Liver (tissue), 9 donors: ENCODE results near the gene ARAP1. TPM values are rescaled to one million over a fixed set of nuclear protein-coding genes. Genes with fewer than 3 reads are reported as not detected.

Experiments used
- DNase-seq: peaks from one replicate; pipeline ENCODE4 v3.0.0-alpha.2; 2017; ENCODE audit warnings: low spot score
- H3K27ac ChIP-seq, 2 donors: one replicate each; pipeline ENCODE4 v1.7.0; 2013; ENCODE audit warnings: inconsistent platforms in 2 of 2, low read length in 2 of 2, control low read depth in 1 of 2, low read depth in 1 of 2, mild to moderate bottlenecking in 1 of 2
- H3K27me3 ChIP-seq, 4 donors: one replicate each; pipeline versions ENCODE4 v1.6.1 to v1.7.0; 2013; ENCODE audit warnings: low read length in 3 of 4, inconsistent platforms in 1 of 4, mild to moderate bottlenecking in 1 of 4, moderate library complexity in 1 of 4; ENCODE audit not compliant: control insufficient read depth in 4 of 4, insufficient read depth in 4 of 4
- H3K36me3 ChIP-seq, 4 donors: one replicate each; pipeline versions ENCODE4 v1.6.1 to v1.7.0; 2013; ENCODE audit warnings: low read length in 3 of 4, mild to moderate bottlenecking in 3 of 4, low read depth in 1 of 4, moderate library complexity in 1 of 4; ENCODE audit not compliant: control insufficient read depth in 4 of 4, insufficient read depth in 3 of 4
- H3K4me1 ChIP-seq, 4 donors: one replicate each; pipeline versions ENCODE4 v1.6.1 to v1.7.0; 2013; ENCODE audit warnings: low read length in 3 of 4, mild to moderate bottlenecking in 3 of 4, moderate library complexity in 1 of 4; ENCODE audit not compliant: control insufficient read depth in 4 of 4, insufficient read depth in 4 of 4
- H3K4me3 ChIP-seq, 3 donors: one replicate each; pipeline versions ENCODE4 v1.6.1 to v1.7.0; 2013; ENCODE audit warnings: low read length in 3 of 3, control low read depth in 1 of 3, low read depth in 1 of 3, mild to moderate bottlenecking in 1 of 3
- H3K9ac ChIP-seq, 2 donors: one replicate each; pipeline ENCODE4 v1.7.0; 2013; ENCODE audit warnings: low read length in 2 of 2, mild to moderate bottlenecking in 2 of 2, moderate library complexity in 2 of 2, control low read depth in 1 of 2, low read depth in 1 of 2
- H3K9me3 ChIP-seq, 4 donors: one replicate each; pipeline versions ENCODE4 v1.6.1 to v1.7.0; 2013; ENCODE audit warnings: low read length in 3 of 4; ENCODE audit not compliant: control insufficient read depth in 4 of 4
- ATF3 ChIP-seq: IDR thresholded peaks from 2 replicates; pipeline ENCODE4 v1.6.1; 2016; ENCODE audit warnings: antibody characterized with exemption
- CTCF ChIP-seq: fragments of 150-350 bp; IDR thresholded peaks from 2 replicates; pipeline ENCODE4 v1.5.1; 2017; ENCODE audit warnings: improper control_type of control experiment, low read depth, low read length; ENCODE audit not compliant: missing input control
- EGR1 ChIP-seq, 2 donors: IDR thresholded peaks; 2 replicates each; pipeline ENCODE4 v1.6.1; 2016 to 2018; ENCODE audit warnings: antibody characterized with exemption in 2 of 2, low read depth in 2 of 2
- FOXA1 ChIP-seq: IDR thresholded peaks from 2 replicates; pipeline ENCODE4 v1.6.1; 2016; ENCODE audit warnings: antibody characterized with exemption
- FOXA2 ChIP-seq: IDR thresholded peaks from 2 replicates; pipeline ENCODE4 v1.6.1; 2016; ENCODE audit warnings: antibody characterized with exemption
- GABPA ChIP-seq, 2 donors: IDR thresholded peaks in 1 of 2; conservative IDR thresholded peaks in 1 of 2; 2 replicates each; pipeline ENCODE4 v1.6.1; 2016; ENCODE audit warnings: antibody characterized with exemption in 2 of 2, mild to moderate bottlenecking in 1 of 2, moderate library complexity in 1 of 2
- HNF4A ChIP-seq, 2 donors: conservative IDR thresholded peaks; 2 replicates each; pipeline ENCODE4 v1.6.1; 2016; ENCODE audit warnings: antibody characterized with exemption in 2 of 2, mild to moderate bottlenecking in 2 of 2
- HNF4G ChIP-seq: IDR thresholded peaks from 2 replicates; pipeline ENCODE4 v1.6.1; 2016; ENCODE audit warnings: antibody characterized with exemption
- JUND ChIP-seq, 2 donors: IDR thresholded peaks; 2 replicates each; pipeline ENCODE4 v1.6.1; 2016; ENCODE audit warnings: antibody characterized with exemption in 2 of 2
- MAX ChIP-seq: IDR thresholded peaks from 2 replicates; pipeline ENCODE4 v1.6.1; 2016; ENCODE audit warnings: antibody characterized with exemption
- NR2F2 ChIP-seq: IDR thresholded peaks from 2 replicates; pipeline ENCODE4 v1.6.1; 2016; ENCODE audit warnings: antibody characterized with exemption
- RAD21 ChIP-seq, 2 donors: IDR thresholded peaks; 2 replicates each; pipeline ENCODE4 v1.6.1; 2016; ENCODE audit warnings: antibody characterized with exemption in 2 of 2, mild to moderate bottlenecking in 2 of 2
- REST ChIP-seq: IDR thresholded peaks from 2 replicates; pipeline ENCODE4 v1.6.1; 2016; ENCODE audit warnings: antibody characterized with exemption, mild to moderate bottlenecking
- RXRA ChIP-seq, 2 donors: IDR thresholded peaks; 2 replicates each; pipeline ENCODE4 v1.6.1; 2017 to 2018; ENCODE audit warnings: antibody characterized with exemption in 2 of 2, mild to moderate bottlenecking in 1 of 2
- SP1 ChIP-seq: IDR thresholded peaks from 2 replicates; pipeline ENCODE4 v1.6.1; 2018; ENCODE audit warnings: antibody characterized with exemption, mild to moderate bottlenecking
- TAF1 ChIP-seq: conservative IDR thresholded peaks from 2 replicates; pipeline ENCODE4 v1.6.1; 2016; ENCODE audit warnings: antibody characterized with exemption, mild to moderate bottlenecking
- YY1 ChIP-seq: IDR thresholded peaks from 2 replicates; pipeline ENCODE4 v1.6.1; 2016; ENCODE audit warnings: antibody characterized with exemption, mild to moderate bottlenecking
- ZBTB33 ChIP-seq: IDR thresholded peaks from 2 replicates; pipeline ENCODE4 v1.6.1; 2016; ENCODE audit warnings: antibody characterized with exemption
- WGBS: extraction: QIAGEN DNeasy Blood & Tissue Kit; methylation state at CpG from one replicate; pipeline ENCODE4 v1.1.7; 2013; 5-methylcytosine and 5-hydroxymethylcytosine counted together
- polyA plus RNA-seq, 2 donors: library from polyadenylated mRNA; stranded (reverse) in 1 of 2; unstranded in 1 of 2; fragments of 200-250 nt in 1 of 2; fragments of >200 nt in 1 of 2; fragmentation: Nextera tagmentation in 1 of 2; extraction: Ambion mirVana in 1 of 2; gene quantifications; one replicate each; pipeline versions ENCODE4 v1.2.1 to v1.2.3, GENCODE V29; 2013 to 2015
- total RNA-seq, 2 donors: library from RNA; depleted of rRNA; stranded (reverse); fragments of >200 nt; gene quantifications; one replicate each; pipeline ENCODE4 v1.2.3, GENCODE V29; 2014
- donor health status: healthy.
- donor health status: healthy.
- donor health status: healthy.
- donor health status: healthy.
- donor health status: healthy.

The ARAP1 gene
- total and polyA plus RNA-seq, 4 donors = 14.4 to 77.8 (median 43.5) TPM

- Histone ChIP-seq H3K27me3 (no peaks in the 10 kb centered on the region), H3K4me1 (peaks cover 12 to 97% (median 76%) of the 10 kb centered on the region in 4 donors), H3K4me3 (no peak overlapping the region), H3K27ac (no peak overlapping the region), H3K9ac (no peak overlapping the region), H3K36me3 (peaks cover 0 to 3% (median 0%) of the 10 kb centered on the region in 4 donors), H3K9me3 (no peaks in the 10 kb centered on the region)
- DNase-seq = no peak
- no peak for TF ChIP-seq FOXA1
- 43% methylated on average over 6 of the region's 6 CpGs for WGBS
Measured at GRCh38 chr11:72774499-72774898, 22.3 kb upstream of the ARAP1 start.

GRCh38 chr11:72773696-72774095 is 21.5 kb upstream of the ARAP1 start:
- peaks cover 12 to 92% (median 75%) of the 10 kb centered on the region in 4 donors for H3K4me1 ChIP-seq

More at GRCh38 chr11:72773696-72774095, 21.5 kb upstream of the ARAP1 start:
- no peak overlapping the region for H3K27ac ChIP-seq
- H3K36me3 ChIP-seq = peaks cover 0 to 3% (median 0%) of the 10 kb centered on the region in 4 donors
- no peak overlapping the region for H3K9ac ChIP-seq
- no peaks in the 10 kb centered on the region for H3K27me3 ChIP-seq
- DNase-seq = no peak
- no peak overlapping the region for H3K4me3 ChIP-seq
- TF ChIP-seq RXRA (IDR thresholded peaks at IDR 0.05) (no peak), ZBTB33 (no peak), CTCF (no peak), SP1 (no peak), REST (no peak), FOXA2 (no peak), TAF1 (no peak), ATF3 (no peak), JUND (IDR thresholded peaks at IDR 0.05) (no peak), MAX (no peak), NR2F2 (no peak), EGR1 (IDR thresholded peaks at IDR 0.05; ENCODE audit: low read depth in 2 of 2) (no peak), FOXA1 (no peak), GABPA (IDR thresholded peaks at IDR 0.05 in 1 of 2, conservative IDR thresholded peaks at IDR 0.05 in 1 of 2) (no peak), YY1 (no peak), RAD21 (IDR thresholded peaks at IDR 0.05) (no peak), HNF4G (no peak), HNF4A (conservative IDR thresholded peaks at IDR 0.05) (no peak)
- 74% methylated on average over 6 of the region's 6 CpGs for WGBS
- H3K9me3 ChIP-seq = no peaks in the 10 kb centered on the region
